T-helper 1 cell treated with Interleukin-12 subunit alpha and Interleukin-12 subunit beta and Interleukin-4 antibody, amounts not matched to agents 30 ng/mL and 1 ng/mL, for 36 hours (primary cell): Measurements from ENCODE around the gene TMEM158. TPM values are rescaled to one million over a fixed set of nuclear protein-coding genes. Genes with fewer than 3 reads are reported as not detected.

Experiments used
- intact Hi-C: fragments of 100-400 bp; cut with micrococcal nuclease; formaldehyde crosslinking; loops from one replicate; pipeline ENCODE4 v1.15.1; 2024
- total RNA-seq: library from RNA; stranded (reverse); gene quantifications from 2 replicates; pipeline ENCODE4 v1.2.3, GENCODE V29; 2022

The TMEM158 gene
- 0.15 TPM in 1 of 2 replicates, not detected in the other for total RNA-seq

GRCh38 chr3:45226206-45226915, at the start of gene TMEM158:
TMEM158 (minus strand) TSS chr3:45226287; CDS start chr3:45226027, 260 bp downstream.
- intact Hi-C loops, result loop anchor here (1.0 to 5.0 kb wide), 3 partner anchors 162 to 436 kb away; partner anchors contain the start of gene LARS2

GRCh38 chr3:45275006-45275704, 49.1 kb upstream of the TMEM158 start:
- intact Hi-C loops, result no loop called here

- intact Hi-C loops, result no loop called here
Measured at GRCh38 chr3:45273681-45274515, 47.8 kb upstream of the TMEM158 start.

- intact Hi-C loops, result no loop called here
Measured at GRCh38 chr3:45272828-45273470, 46.9 kb upstream of the TMEM158 start.

GRCh38 chr3:45272032-45272810, 46.1 kb upstream of the TMEM158 start:
- intact Hi-C loops, result no loop called here

GRCh38 chr3:45269952-45270351, 43.9 kb upstream of the TMEM158 start:
- intact Hi-C loops, result no loop called here

- intact Hi-C loops, result no loop called here
Measured at GRCh38 chr3:45267097-45267496, 41.0 kb upstream of the TMEM158 start.

GRCh38 chr3:45261333-45262110, 35.4 kb upstream of the TMEM158 start:
- intact Hi-C loops, result no loop called here

GRCh38 chr3:45259133-45259532, 33.0 kb upstream of the TMEM158 start:
- intact Hi-C loops, result no loop called here

- intact Hi-C loops, result no loop called here
Measured at GRCh38 chr3:45258317-45258716, 32.2 kb upstream of the TMEM158 start.

- intact Hi-C loops, result no loop called here
Measured at GRCh38 chr3:45253316-45253715, 27.2 kb upstream of the TMEM158 start.

GRCh38 chr3:45252826-45253225, 26.7 kb upstream of the TMEM158 start:
- intact Hi-C loops, result no loop called here

GRCh38 chr3:45249391-45249790, 23.3 kb upstream of the TMEM158 start:
- intact Hi-C loops, result no loop called here

GRCh38 chr3:45246241-45246640, 20.2 kb upstream of the TMEM158 start:
- intact Hi-C loops, result no loop called here

GRCh38 chr3:45244356-45244755, 18.3 kb upstream of the TMEM158 start:
- intact Hi-C loops, result no loop called here

GRCh38 chr3:45241206-45241605, 15.1 kb upstream of the TMEM158 start:
- intact Hi-C loops, result no loop called here

- intact Hi-C loops, result no loop called here
Measured at GRCh38 chr3:45240292-45240691, 14.2 kb upstream of the TMEM158 start.

- intact Hi-C loops, result no loop called here
Measured at GRCh38 chr3:45239254-45239653, 13.2 kb upstream of the TMEM158 start.

GRCh38 chr3:45236964-45237363, 10.9 kb upstream of the TMEM158 start:
- intact Hi-C loops, result no loop called here

GRCh38 chr3:45235409-45235808, 9.3 kb upstream of the TMEM158 start:
- intact Hi-C loops, result no loop called here
